GM18511 (cell line): Measurements from ENCODE around the gene COL1A1.

Source experiments
- ATAC-seq: cut with Tn5 transposase; IDR thresholded peaks from one replicate; pipeline ENCODE4 v1.9.1; 2021; ENCODE audit warnings: mild to moderate bottlenecking, moderate library complexity; ENCODE audit not compliant: unreplicated experiment

Gene COL1A1

GRCh38 chr17:50187751-50188530 is 13.5 kb downstream of the COL1A1 start:
- ATAC-seq = no peak

DNA sequence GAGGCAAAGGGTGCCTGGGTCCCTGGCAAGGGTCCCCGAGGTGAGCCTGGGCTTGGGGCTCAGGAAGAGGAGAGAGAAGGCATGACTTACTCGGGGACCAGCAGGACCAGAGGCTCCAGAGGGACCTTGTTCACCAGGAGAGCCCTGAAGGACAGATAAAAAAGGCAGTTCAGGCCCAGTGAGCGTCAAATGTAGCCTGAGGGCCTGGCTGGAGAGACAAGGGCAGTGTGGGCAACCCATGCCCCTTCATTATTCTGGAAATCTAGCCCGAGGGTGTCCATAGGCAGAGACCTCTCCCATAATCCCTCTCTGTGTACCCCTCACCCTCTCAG is 14.1 kb downstream of the COL1A1 start:
- ATAC-seq = no peak

- no peak for ATAC-seq
Measured at GRCh38 chr17:50186661-50187393, 14.6 kb downstream of the COL1A1 start.

DNA sequence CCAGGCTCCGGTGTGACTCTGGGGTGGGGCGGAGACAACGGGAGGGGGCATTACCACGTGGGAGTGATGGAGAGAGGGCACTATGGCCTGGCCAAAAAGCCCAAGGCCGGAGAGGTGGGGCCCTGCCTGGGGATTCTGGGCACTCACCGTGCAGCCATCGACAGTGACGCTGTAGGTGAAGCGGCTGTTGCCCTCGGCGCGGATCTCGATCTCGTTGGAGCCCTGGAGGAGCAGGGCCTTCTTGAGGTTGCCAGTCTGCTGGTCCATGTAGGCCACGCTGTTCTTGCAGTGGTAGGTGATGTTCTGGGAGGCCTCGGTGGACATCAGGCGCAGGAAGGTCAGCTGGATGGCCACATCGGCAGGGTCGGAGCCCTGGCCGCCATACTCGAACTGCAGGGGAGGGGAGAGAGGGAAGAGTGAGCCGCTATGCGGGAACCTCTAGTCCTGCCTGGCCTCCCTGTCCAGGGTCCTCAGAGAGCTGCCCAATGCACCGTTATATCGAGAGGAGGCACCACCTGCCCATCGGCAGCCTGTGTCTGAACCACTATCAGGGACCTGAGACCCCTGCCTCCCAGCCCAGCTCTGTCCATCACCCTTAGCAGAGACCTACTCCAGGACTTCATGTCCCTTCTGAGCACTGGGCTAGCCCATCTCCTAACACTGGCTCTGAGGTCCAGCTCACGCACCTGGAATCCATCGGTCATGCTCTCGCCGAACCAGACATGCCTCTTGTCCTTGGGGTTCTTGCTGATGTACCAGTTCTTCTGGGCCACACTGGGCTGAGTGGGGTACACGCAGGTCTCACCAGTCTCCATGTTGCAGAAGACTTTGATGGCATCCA is 15.6 kb downstream of the COL1A1 start:
- no peak for ATAC-seq

DNA sequence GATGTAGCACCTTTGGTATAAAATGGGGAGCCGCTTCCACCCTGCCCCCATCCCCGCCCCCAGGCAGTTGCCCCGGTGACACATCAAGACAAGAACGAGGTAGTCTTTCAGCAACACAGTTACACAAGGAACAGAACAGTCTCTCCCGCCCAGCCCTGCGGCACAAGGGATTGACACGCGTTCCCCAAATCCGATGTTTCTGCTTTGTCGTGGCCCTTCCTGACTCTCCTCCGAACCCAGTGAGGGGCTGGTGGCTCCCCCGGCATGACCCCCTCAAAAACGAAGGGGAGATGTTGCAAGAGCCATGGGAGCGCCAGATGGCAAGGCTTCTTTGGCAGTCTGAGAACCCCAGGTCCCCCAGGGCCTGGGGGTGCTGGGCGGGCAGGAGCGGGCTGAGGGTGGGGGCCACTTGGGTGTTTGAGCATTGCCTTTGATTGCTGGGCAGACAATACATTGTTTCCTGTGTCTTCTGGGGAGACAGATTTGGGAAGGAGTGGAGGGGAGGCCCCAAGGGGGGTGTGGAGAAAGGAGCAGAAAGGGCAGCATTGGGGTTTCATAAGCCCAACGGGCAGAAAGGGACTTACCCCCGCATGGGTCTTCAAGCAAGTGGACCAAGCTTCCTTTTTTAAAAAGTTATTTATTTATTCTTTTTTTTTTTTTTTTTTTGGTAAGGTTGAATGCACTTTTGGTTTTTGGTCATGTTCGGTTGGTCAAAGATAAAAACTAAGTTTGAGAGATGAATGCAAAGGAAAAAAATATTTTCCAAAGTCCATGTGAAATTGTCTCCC is 16.6 kb downstream of the COL1A1 start:
- ATAC-seq = no peak

GRCh38 chr17:50184064-50184463 is 17.4 kb downstream of the COL1A1 start:
- no peak for ATAC-seq

DNA sequence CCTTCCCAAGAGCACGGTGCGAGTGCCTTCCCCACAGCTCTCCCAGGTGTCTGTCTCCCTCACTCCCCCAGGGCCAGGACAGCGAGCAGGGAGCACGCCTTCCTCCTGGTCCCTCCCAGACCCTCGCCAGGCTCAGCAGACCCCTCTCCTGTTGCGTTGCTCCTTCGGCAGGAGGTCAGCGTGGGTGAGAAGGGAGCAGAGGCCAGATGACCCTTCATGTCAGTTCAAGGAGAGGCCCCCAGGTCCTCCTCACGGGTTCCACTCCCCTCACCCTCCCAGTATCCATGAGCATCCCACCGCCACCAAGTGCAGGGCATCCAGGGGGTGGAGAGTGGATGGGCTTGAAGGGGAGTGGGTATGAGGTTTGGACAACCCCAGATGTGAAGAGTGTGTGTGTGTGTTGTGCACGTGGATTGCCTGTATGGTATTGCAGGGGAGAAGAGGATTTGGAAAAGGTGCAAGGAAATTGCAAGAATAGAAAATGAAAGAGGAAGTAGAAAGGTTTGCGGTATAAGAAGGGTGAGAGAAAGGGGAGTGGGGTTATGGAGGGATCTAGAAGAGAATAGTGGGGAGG is 17.9 kb downstream of the COL1A1 start:
- no peak for ATAC-seq

GRCh38 chr17:50182783-50183420 is 18.5 kb downstream of the COL1A1 start:
- no peak for ATAC-seq

DNA sequence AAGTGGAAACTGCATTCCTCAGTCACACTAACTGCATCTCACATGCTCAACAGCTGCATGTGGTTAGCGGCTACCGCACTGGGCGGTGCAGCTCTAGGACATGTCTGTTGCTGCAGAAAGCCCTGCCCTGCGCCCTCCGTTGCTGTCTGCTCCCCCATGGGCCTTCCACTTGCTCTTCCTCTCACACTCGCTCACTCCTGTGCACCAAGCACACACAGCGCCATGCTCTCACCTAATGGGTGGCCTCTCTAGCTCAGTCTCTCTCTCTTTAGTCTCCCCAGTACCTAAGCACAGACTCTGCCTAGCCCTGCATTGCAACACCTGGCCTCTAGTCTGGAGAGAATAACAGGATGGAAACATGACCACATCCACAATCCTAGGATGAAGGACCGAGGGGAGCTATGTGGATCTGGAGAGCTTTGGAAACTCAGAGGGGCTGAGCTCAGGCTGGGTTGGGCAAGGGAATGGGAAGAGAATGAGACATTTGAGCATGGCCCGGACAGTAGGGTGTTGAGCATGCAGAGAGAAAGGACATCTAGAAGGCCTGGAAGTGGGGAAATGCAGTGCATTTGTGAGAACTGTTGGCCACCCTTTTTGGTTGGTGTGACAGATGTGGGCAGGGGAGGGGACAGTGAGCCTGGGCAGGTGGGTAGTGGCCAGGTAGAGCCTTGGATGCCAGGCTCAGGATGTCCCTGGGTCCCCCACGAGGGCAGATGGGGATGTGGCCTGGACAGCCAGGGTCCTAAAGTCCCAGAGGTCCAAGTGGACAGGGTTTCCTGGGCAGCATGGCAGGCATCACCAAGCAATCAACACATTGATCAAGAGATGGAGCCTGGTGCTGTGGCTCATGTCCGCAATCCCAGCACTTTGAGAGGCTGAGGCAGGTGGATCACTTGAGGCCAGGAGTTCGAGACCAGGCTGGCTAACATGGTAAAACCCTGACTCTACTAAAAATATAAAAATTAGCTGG is 19.6 kb downstream of the COL1A1 start:
- no peak for ATAC-seq

DNA sequence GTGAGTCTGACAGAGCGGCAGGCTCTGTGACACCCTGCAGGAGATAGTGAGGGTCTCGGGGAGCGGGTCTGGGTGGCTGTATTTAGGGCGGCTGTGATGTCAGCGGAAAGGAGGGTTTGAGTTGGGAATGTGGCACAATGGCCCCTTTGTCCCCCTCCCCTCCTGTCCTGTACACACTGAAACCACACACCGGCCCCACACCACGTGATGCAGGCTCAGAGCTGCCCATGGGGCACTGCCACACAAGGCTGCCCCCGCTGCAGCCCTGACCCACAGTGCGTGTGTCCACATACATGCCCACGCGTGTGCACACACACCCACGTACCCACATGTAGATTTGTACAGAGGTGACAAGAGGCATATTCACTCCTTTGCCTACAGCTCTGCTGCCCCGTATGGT is 20.3 kb downstream of the COL1A1 start:
- ATAC-seq = no peak

DNA sequence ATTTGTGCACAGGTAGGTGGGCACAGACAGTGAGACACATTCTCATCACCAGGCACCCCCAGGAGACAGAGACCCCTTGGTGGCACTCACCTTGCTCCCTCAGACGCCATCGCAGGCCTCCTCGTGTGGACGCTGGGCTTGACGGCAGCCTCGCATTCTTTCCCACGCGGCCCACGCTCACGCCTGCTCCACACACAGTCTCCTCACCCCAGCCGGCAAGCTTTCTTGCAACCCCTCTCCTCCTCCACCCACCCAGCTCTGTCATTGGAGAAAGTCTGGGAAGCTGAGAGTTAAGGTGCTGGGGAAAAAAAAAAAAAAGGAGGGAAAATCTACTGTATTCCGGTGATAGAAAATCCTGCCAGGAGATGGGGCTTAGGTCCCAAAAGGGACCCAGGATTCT is 20.8 kb downstream of the COL1A1 start:
- no peak for ATAC-seq

- ATAC-seq = no peak
Measured at GRCh38 chr17:50180111-50180510, 21.3 kb downstream of the COL1A1 start.

DNA sequence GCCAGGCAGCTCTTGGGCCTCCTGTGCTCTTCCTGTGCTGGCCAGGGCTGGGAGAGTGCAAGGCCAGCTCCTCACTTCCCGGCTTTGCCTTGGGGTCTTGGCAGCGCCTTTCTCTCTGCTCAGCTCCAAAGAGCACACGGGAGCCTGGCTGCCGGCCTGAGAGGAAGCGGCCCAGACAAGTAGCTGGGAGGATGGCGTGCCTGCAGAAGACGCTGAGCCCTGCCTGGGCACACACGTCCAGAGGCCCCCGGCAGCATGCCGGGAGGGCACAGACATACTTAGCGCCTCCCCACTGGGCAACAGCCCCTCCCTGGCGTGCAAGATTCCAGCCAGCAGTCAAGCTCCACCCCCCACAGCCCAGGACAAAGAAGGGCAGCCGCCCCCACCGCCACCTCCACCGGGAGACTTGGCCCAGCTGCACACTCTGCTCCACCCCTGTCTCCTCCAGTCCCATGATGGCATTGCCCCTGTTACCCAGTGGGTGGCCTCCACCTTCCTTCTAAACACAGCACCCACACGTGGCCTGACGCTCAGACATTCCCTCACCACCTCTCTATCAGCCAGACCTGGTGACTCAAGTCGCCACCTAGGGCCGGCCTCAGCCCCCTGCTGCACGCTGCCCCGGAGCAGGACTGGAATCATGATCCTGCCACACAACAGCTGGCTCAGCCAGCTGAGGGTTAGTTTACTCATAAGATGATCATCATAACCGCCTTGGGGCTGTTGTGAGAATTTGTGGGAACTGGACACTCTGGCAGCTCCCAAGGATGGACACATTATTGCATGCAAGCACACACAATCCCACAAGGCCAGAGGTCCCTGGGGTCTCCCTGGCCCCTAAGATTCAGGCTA is 23.2 kb downstream of the COL1A1 start:
- ATAC-seq = no peak

- ATAC-seq = no peak
Measured at GRCh38 chr17:50177476-50177875, 24.0 kb downstream of the COL1A1 start.

DNA sequence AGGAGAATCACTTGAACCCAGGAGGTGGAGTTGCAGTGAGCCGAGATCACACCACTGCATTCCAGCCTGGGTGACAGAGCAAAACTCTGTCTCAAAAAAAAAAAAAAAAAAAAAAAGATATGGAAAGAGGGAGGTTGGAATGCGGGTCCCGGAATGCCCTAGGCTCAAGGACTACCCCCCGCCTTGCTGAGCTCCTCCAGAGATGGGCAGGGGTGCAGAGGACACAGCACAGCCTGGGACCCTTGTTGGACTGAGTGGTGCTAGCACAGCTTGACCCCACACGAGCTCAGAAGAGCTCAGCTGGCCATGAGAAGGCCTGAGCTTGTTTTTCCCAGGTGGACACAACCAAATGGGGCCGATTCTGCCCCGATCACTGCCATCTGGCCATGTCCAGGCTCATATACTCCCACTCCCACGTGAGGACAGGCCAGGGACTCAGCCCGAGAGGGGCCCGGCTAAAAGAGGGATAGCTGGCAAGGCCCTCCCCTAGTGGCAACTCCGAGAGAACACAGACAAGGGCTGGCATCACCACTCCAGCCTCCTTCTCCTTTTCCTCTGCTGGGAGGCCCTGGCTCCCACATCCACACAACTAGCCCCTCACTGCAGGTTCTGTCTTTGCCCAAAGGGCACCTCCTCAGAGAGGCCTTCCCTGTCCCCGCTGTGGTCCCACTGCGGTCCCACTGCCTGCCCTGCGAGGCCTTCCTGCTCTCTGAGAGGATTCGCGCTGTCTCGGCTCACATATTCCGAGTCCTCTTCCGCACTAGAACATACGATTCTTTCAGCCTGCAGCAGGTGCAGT is 24.7 kb downstream of the COL1A1 start:
- no peak for ATAC-seq

- no peak for ATAC-seq
Measured at GRCh38 chr17:50175035-50175807, 26.2 kb downstream of the COL1A1 start.
